Panc1 (cell line): ENCODE data around the gene CAMK4. TPM values are rescaled to one million over a fixed set of nuclear protein-coding genes. Genes with fewer than 3 reads are reported as not detected.
"Not testable (repeated sequence)": the region's sequence is repeated elsewhere in the genome, so short reads cannot be mapped to it uniquely, and the experiment has no call there.

Experiments
- ATAC-seq: fragments of 200-7000 bp; cut with Tn5 transposase; 2 replicates; pipeline ENCODE4 v1.9.1; 2020; ENCODE audit warnings: mild to moderate bottlenecking, moderate library complexity
- BruUV-seq: library from RNA; stranded (reverse); fragments of 400-500 nt; replicated peaks from 2 replicates; lab custom pipeline; 2021; lab: Mats Ljungman, UMichigan
- CTCF ChIA-PET: fragments of 300-600 bp; sonication (Branson Sonifier 250); formaldehyde crosslinking; loops from one replicate; lab custom pipeline; 2022; ENCODE audit warnings: antibody characterized with exemption; lab: Charles Lee
- POLR2A ChIA-PET: fragments of 300-600 bp; sonication (Branson Sonifier 250); formaldehyde crosslinking; loops from one replicate; lab custom pipeline; 2022; ENCODE audit warnings: antibody characterized with exemption; lab: Charles Lee
- DNase-seq: peaks from one replicate; pipeline ENCODE4 v3.0.0-alpha.2; 2010; ENCODE audit warnings: low read depth, low spot score
- H3K27ac ChIP-seq: 2 replicates; pipeline ENCODE4 v1.5.1; 2011; ENCODE audit warnings: mild to moderate bottlenecking, low read length, inconsistent platforms
- H3K27me3 ChIP-seq: fragments of 200-500 bp; sonication (Bioruptor generic); 2 replicates; pipeline ENCODE4 v1.6.0; 2014; ENCODE audit warnings: low read length, inconsistent platforms; ENCODE audit not compliant: control insufficient read depth, insufficient read depth
- H3K36me3 ChIP-seq: fragments of 200-500 bp; sonication (Bioruptor generic); 2 replicates; pipeline ENCODE4 v1.5.1; 2014; ENCODE audit warnings: inconsistent platforms, mild to moderate bottlenecking, low read length, moderate library complexity; ENCODE audit not compliant: control insufficient read depth, insufficient read depth
- H3K4me1 ChIP-seq: 2 replicates; pipeline ENCODE4 v1.5.1; 2011; ENCODE audit warnings: inconsistent platforms, mild to moderate bottlenecking, low read length, moderate library complexity; ENCODE audit not compliant: control insufficient read depth, insufficient read depth
- H3K4me3 ChIP-seq, 2 experiments: 2 replicates each; pipeline ENCODE4 v1.5.1; 2011 to 2012; ENCODE audit warnings: low read depth in 2 of 2, low read length in 2 of 2, mild to moderate bottlenecking in 2 of 2, inconsistent platforms in 1 of 2, moderate library complexity in 1 of 2
- H3K9me3 ChIP-seq: fragments of 200-500 bp; sonication (Bioruptor generic); 2 replicates; pipeline ENCODE4 v1.5.1; 2014; ENCODE audit warnings: low read depth, mild to moderate bottlenecking, inconsistent platforms, low read length, moderate library complexity; ENCODE audit not compliant: control insufficient read depth, insufficient read depth
- CTCF ChIP-seq: fragments of 450-650 bp; IDR thresholded peaks from 2 replicates; pipeline ENCODE4 v1.5.1; 2017; ENCODE audit warnings: mild to moderate bottlenecking
- POLR2AphosphoS5 ChIP-seq: IDR thresholded peaks from 2 replicates; pipeline ENCODE4 v1.6.1; 2012; ENCODE audit warnings: mild to moderate bottlenecking, low read depth, low read length, moderate library complexity
- REST ChIP-seq, 2 experiments: IDR thresholded peaks; 2 replicates each; pipeline ENCODE4 v1.6.1; 2011 to 2012; ENCODE audit warnings: low read depth in 2 of 2, control low read depth in 1 of 2, low read length in 1 of 2, mild to moderate bottlenecking in 1 of 2, moderate library complexity in 1 of 2; ENCODE audit not compliant: insufficient read depth in 1 of 2
- SIN3A ChIP-seq: IDR thresholded peaks from 2 replicates; pipeline ENCODE4 v1.6.1; 2012; ENCODE audit warnings: low read depth, mild to moderate bottlenecking, low read length, moderate library complexity, borderline replicate concordance; ENCODE audit not compliant: insufficient read depth
- TCF7L2 ChIP-seq: IDR thresholded peaks from 2 replicates; pipeline ENCODE4 v1.6.1; 2011; ENCODE audit warnings: mild to moderate bottlenecking, low read depth, low read length, inconsistent platforms
- in situ Hi-C: cut with HindIII; loops from 2 replicates; pipeline ENCODE4 v1.10.0; 2016; ENCODE audit warnings: low sequenced_read_pairs, low pct_unique_long_range_greater_than_20kb
- intact Hi-C: fragments of 100-400 bp; cut with micrococcal nuclease; formaldehyde crosslinking; loops from one replicate; pipeline ENCODE4 v1.10.0; 2022; ENCODE audit not compliant: unreplicated experiment
- total RNA-seq: library from RNA; stranded (reverse); gene quantifications from one replicate; pipeline ENCODE4 v1.2.1, GENCODE V29; 2021; ENCODE audit not compliant: unreplicated experiment

Gene CAMK4
- total RNA-seq, 1 experiment from 2014 or later, result 0.39 TPM

- Histone ChIP-seq H3K4me1 (no peaks in the 10 kb centered on the region), H3K27ac (no peak overlapping the region), H3K4me3 (no peak overlapping the region), H3K27me3 (no peaks in the 10 kb centered on the region), H3K36me3 (no peaks in the 10 kb centered on the region), H3K9me3 (no peaks in the 10 kb centered on the region)
- no TSS peak for BruUV-seq
- DNase-seq (no peak), ATAC-seq (no peak)
- CTCF ChIA-PET, result no interaction called here
- in situ Hi-C loops (no loop called here), intact Hi-C loops (no loop called here)
- POLR2A ChIA-PET, result no interaction called here
- TF ChIP-seq SIN3A (no peak), POLR2AphosphoS5 (no peak), CTCF (no peak), TCF7L2 (no peak), REST (IDR thresholded peaks at IDR 0.05; ENCODE audit: insufficient read depth in 1 of 2, low read depth in 2 of 2, low read length in 1 of 2) (no peak)
Measured at GRCh38 chr5:111353035-111353434, 128.9 kb downstream of the CAMK4 start.

GRCh38 chr5:111358726-111359125 is 134.5 kb downstream of the CAMK4 start:
- H3K4me1 ChIP-seq, POLR2A ChIA-PET, ATAC-seq, intact Hi-C loops, H3K4me3 ChIP-seq, in situ Hi-C loops, H3K27me3 ChIP-seq, H3K9me3 ChIP-seq, BruUV-seq, DNase-seq, CTCF ChIA-PET, H3K36me3 ChIP-seq, H3K27ac ChIP-seq: not testable (repeated sequence)

- no peak overlapping the region for H3K27ac ChIP-seq
- ChIA-PET CTCF (no interaction called here), POLR2A (no interaction called here)
- H3K27me3 ChIP-seq, result no peaks in the 10 kb centered on the region
- H3K4me1 ChIP-seq, result no peaks in the 10 kb centered on the region
- intact Hi-C loops (no loop called here), in situ Hi-C loops (no loop called here)
- TF ChIP-seq CTCF (no peak), REST (IDR thresholded peaks at IDR 0.05; ENCODE audit: insufficient read depth in 1 of 2, low read depth in 2 of 2, low read length in 1 of 2) (no peak), POLR2AphosphoS5 (no peak), SIN3A (no peak), TCF7L2 (no peak)
- BruUV-seq, result no TSS peak
- H3K36me3 ChIP-seq, result no peaks in the 10 kb centered on the region
- no peaks in the 10 kb centered on the region for H3K9me3 ChIP-seq
- DNase-seq (no peak), ATAC-seq (no peak)
- H3K4me3 ChIP-seq, result no peak overlapping the region
Measured at GRCh38 chr5:111360173-111360572, 136.0 kb downstream of the CAMK4 start.
